ACHN (cell line): Measurements from ENCODE around the gene COX11.

ENCODE experiments used
- DNase-seq: peaks from one replicate; pipeline ENCODE4 v3.0.0-alpha.2; 2015
- in situ Hi-C: cut with HindIII; loops from 2 replicates; pipeline ENCODE4 v1.10.0; 2017; ENCODE audit warnings: low sequenced_read_pairs, low pct_ligation_motif_present, low pct_unique_long_range_greater_than_20kb

COX11 gene

DNA sequence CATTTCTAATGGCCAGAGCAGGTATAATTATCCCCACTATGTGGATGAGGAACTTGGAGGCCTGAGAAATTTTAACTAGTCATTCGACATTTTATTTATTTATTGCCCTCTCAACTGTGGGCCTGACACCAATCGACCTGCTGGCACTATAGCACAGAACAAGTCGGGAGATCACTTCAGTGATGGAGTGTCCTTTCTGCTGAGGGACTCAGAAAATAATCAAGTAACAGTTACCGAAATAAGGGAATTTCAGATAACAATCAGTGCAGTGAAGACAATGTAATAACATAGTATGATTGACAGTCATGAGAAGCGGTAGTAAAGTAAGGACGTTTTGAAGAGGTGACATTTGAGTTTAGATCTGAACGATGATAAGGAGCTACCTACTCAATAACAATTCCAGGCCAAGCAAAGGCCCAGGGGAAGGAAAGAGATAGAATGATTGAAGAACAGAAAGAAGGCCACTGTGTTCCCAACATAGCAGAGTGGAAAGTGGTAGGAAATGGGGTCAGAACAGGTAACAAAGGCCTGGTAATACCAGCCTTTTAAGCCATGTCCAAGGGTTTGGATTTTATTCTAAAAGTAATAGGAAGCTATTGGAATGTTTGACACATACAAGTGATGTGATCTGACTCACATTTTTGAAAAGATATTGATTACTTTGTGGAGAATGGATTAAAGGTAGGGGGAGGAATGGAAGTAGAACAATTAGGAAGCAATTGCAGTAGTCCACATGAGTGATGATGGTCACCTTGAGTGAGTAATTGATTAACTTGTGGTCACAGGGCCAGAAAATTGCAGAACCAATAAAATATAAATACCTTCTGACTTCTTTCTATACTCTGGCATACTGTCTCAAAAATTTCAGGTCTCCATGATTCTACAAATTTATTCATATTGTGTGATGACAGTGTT lies 1.5 kb upstream of the COX11 start:
- no peak for DNase-seq
- in situ Hi-C loops: no loop called here

DNA sequence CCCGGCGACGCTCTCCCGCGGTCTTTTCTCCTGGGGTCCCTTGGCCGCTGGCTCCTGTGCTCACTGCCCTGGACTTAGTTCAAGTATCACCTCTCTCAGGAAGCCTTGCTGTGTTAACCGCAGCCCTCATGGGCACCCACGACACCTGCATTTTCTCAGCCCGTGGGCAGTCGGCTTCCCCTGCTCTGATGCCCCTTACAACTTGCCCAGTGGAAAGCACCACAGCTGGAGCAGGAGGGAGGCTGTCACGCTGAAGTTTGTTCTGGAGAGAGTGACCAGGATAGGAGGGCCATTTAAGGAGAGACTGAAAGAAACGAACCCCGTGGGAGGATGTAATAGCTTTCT lies 506 bp upstream of the COX11 start:
- in situ Hi-C loops: no loop called here
- peak; percentile 48 for DNase-seq

- peak; percentile 70 for DNase-seq
Observed at GRCh38 chr17:54967621-54968261, 713 bp downstream of the COX11 start.

GRCh38 chr17:54956791-54957190 lies 11.7 kb downstream of the COX11 start:
- in situ Hi-C loops: no loop called here
- DNase-seq: no peak

More at GRCh38 chr17:54967621-54968261, 713 bp downstream of the COX11 start:
- in situ Hi-C loops: no loop called here

DNA sequence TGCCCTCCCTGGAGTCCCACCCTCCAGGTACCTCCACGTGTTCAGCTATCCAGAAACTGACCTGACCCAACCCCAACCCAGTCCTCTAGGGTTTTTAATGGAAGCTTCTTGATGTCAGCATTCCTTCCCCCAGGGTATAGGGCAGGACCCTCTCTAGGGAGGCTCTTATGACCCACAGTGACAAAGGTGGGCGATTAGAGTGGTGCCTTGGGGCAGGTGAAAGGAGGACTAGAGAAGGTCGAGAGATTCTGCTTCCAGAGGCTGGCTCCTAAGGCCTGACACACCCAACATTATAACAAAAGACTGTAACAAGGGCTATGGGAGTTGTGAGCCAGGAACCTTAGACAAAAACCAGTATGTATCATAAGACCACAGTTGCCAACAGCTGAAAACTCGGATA lies 17.2 kb downstream of the COX11 start:
- no peak for DNase-seq

GRCh38 chr17:54950116-54950515 lies 18.3 kb downstream of the COX11 start:
- no peak for DNase-seq
- in situ Hi-C loops: no loop called here

More for the DNA sequence above, 17.2 kb downstream of the COX11 start:
- in situ Hi-C loops: no loop called here

GRCh38 chr17:54948380-54948779 lies 20.1 kb downstream of the COX11 start:
- peak; percentile 48 for DNase-seq
- in situ Hi-C loops: no loop called here

DNA sequence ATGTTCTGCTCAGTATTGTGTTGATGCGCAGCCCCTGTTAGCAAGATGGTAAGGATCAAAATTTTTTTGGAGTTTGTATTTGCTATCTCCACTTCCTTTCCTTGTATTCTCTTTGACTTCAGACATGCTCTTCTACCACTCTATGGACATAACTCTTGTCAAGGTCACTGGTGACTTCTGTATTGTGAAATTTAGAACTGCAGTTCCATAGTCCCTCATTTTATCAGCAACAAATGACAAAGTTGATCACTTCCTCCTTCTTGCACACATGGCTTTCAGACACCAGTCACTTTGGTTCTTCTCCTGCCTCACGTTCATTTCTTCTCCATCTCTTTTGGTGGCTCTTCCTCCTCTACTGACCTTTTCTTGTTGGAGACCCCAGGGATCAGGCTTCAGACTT lies 21.1 kb downstream of the COX11 start:
- in situ Hi-C loops: no loop called here
- DNase-seq: no peak

GRCh38 chr17:54945671-54946070 lies 22.8 kb downstream of the COX11 start:
- no peak for DNase-seq
- in situ Hi-C loops: no loop called here

DNA sequence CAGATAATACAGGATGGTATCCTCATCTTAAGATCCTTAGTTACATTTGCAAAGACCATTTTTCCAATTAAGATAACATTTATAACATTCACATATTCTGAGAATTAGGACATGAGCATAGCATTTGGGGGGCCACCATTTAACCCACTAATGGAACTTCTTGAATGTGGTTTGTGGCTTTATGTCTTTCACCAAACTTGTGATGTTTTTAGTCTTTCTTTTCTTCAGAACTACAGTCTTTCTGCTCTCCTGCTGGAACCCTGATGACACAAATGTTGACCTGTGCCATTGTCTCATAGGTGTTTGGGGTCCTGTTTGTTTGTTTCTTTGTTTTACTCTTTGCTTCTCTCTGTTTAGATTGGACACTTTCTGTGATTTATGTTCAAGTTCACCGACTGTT lies 23.2 kb downstream of the COX11 start:
- in situ Hi-C loops: no loop called here
- no peak for DNase-seq

- DNase-seq: no peak
- in situ Hi-C loops: no loop called here
Observed at GRCh38 chr17:54944796-54945195, 23.7 kb downstream of the COX11 start.

GRCh38 chr17:54941285-54941684 lies 27.2 kb downstream of the COX11 start:
- no peak for DNase-seq
- in situ Hi-C loops: no loop called here

GRCh38 chr17:54937426-54937825 lies 31.0 kb downstream of the COX11 start:
- in situ Hi-C loops: no loop called here
- DNase-seq: no peak

DNA sequence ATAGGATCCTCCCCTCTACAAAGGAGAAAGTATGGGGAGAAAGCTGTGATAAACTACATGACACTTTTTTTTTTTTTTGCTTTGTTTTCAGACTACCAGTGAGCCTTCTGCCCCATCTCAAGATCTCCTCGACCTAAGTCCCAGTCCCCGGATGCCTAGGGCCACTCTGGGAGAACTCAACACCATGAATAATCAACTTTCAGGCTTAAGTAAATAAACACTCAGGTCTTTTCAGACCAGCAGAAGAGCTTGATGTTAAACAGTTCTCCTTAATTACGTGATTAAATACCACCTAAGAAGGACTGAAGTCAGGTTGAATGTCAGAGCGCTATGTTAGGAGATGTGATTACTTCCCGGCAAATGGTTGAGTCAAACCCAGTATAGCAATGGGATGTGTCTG lies 31.4 kb downstream of the COX11 start:
- in situ Hi-C loops: no loop called here
- no peak for DNase-seq

DNA sequence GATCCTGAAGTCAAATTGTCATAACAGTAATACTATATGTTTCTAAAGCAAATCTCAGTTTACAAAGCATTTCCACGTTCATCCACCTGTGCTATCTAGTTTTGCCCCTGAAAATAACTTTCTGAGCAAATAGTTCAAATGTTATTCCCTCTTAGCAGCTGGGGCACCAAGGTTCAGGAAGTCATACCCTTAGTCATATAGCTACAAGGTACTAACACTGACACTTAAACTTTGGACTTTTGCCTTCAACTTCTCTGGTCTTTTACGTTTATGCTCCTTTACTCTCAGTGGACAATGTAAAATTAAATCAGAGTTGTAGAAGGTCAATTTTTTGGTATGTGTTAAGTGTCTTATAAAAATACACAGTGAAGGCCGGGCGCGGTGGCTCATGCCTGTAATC lies 33.0 kb downstream of the COX11 start:
- in situ Hi-C loops: no loop called here
- DNase-seq: no peak

GRCh38 chr17:54933921-54934320 lies 34.5 kb downstream of the COX11 start:
- no peak for DNase-seq
- in situ Hi-C loops: no loop called here

DNA sequence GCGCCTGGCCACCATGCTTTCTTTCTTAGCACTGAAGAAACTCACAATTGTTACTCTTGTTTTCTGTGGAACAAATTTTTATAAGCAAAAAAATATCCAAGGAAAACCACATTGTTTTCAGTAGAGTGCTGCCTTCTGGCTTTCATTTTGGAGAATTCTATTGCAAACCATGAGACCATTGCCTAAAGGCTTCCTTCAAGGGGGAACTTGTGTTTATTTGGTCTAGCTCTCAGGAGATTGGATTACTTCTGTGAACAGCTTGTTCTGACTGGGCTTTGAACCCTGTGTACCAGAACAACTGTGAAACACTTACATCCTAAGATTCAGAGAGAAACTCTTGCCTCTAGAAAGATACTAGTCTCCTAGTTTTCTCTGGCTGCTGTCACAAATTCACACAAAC lies 35.7 kb downstream of the COX11 start:
- in situ Hi-C loops: no loop called here
- no peak for DNase-seq

GRCh38 chr17:54927525-54927924 lies 40.9 kb downstream of the COX11 start:
- no peak for DNase-seq
- in situ Hi-C loops: no loop called here

GRCh38 chr17:54924405-54924804 lies 44.0 kb downstream of the COX11 start:
- in situ Hi-C loops: no loop called here
- DNase-seq: no peak

DNA sequence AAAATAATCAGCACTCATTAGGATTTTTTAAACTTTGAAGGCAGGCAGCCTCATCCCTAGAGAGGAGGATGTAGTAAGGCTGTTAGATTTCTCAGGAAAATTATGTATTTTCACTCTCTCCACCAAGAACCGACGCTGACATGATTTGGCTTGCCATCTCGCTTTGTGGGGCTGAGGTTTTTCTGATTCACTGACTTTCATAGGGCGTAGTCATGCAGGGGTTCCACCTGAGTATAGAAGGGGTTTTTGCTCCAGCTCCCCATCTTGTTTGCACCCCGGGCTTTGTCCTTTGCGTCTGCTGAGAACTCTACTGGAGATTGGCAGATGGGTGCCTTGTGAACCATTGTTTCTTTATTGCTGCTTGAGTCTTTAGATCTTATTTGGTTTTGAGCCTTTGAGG lies 47.6 kb downstream of the COX11 start:
- in situ Hi-C loops: no loop called here
- DNase-seq: no peak
